ENCODE data around the gene PSEN1. TPM values are rescaled to one million over a fixed set of nuclear protein-coding genes. Genes with fewer than 3 reads are reported as not detected.

PSEN1 gene
- total RNA-seq (10 to 100 TPM; 27.1 to 32.0 (median 29.8) TPM), polyA plus RNA-seq (12.8 TPM)
- long read RNA-seq, donor 1, full-length matches to known transcripts, result 43 of 58 reads
- long read RNA-seq, donor 1, partial matches to known transcripts, result 3 of 58 reads
- long read RNA-seq, donor 1, other reads (novel, unspliced or antisense), result 12 of 58 reads
- long read RNA-seq, donor 2, full-length matches to known transcripts, result 21 of 22 reads
- long read RNA-seq, donor 2, partial matches to known transcripts, result 0 of 22 reads
- long read RNA-seq, donor 2, other reads (novel, unspliced or antisense), result 1 of 22 reads
- long read RNA-seq, donor 3, full-length matches to known transcripts, result 110 of 152 reads
- long read RNA-seq, donor 3, partial matches to known transcripts, result 12 of 152 reads
- long read RNA-seq, donor 3, other reads (novel, unspliced or antisense), result 30 of 152 reads
- long read RNA-seq, donor 4, full-length matches to known transcripts, result 20 of 23 reads
- long read RNA-seq, donor 4, partial matches to known transcripts, result 1 of 23 reads
- long read RNA-seq, donor 4, other reads (novel, unspliced or antisense), result 2 of 23 reads

GRCh38 chr14:73136387-73137225, at the start of gene PSEN1:
PSEN1 (plus strand) TSS chr14:73136507; CDS start chr14:73148020, 11,513 bp downstream.
- Histone ChIP-seq H3K27me3 (ENCODE audit: control insufficient read depth, insufficient read depth) (no peaks in the 10 kb centered on the region), H3K9me3 (ENCODE audit: control insufficient read depth, low read length) (no peaks in the 10 kb centered on the region), H3K4me1 (ENCODE audit: control insufficient read depth, insufficient read depth, low read length) (peaks cover 5% of the 10 kb centered on the region), H3K27ac (ENCODE audit: low read length) (peak within 1 kb of the TSS; percentile 10), H3K4me3 (ENCODE audit: low read length) (peak within 1 kb of the TSS; percentile 78)
- intact Hi-C loops (cut with DNase I), result no loop called here
- ATAC-seq, result peak; percentile 98
- WGBS, result under 1% methylated on average over 71 of the region's 71 CpGs
- DNase-seq, result peak; percentile 92 to 98 (median 98)

DNA sequence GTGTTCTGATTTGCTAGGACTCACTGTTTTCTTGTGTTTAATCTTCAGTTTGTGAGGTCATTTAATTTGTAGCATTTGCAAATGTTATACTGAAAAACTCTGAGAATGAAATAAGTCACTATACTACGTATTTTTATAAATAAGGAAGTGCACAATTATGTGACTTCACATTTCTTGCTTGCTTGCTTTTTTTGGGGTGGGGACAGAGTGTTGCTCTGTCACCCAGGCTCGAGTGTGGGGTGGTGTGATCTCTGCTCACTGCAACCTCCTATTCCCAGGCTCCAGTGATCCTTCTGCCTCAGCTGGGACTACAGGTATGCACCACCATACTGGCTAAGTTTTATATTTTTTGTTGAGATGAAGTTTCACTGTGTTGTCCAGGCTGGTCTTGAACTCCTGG, 45.3 kb upstream of the PSEN1 start:
- DNase-seq (no peak), ATAC-seq (no peak)
- 88% methylated on average over 2 of the region's 2 CpGs for WGBS
- no peaks in the 10 kb centered on the region for H3K9me3 ChIP-seq (ENCODE audit: control insufficient read depth, low read length)
- H3K4me1 ChIP-seq (ENCODE audit: control insufficient read depth, insufficient read depth, low read length), result no peaks in the 10 kb centered on the region
- intact Hi-C loops (cut with DNase I), result no loop called here
- H3K27ac ChIP-seq (ENCODE audit: low read length), result no peak overlapping the region
- no peaks in the 10 kb centered on the region for H3K27me3 ChIP-seq (ENCODE audit: control insufficient read depth, insufficient read depth)
- no peak overlapping the region for H3K4me3 ChIP-seq (ENCODE audit: low read length)

- intact Hi-C loops (cut with DNase I), result no loop called here
- 98% methylated on average over 11 of the region's 11 CpGs for WGBS
Measured at GRCh38 chr14:73097421-73097820, 38.9 kb upstream of the PSEN1 start.

DNA sequence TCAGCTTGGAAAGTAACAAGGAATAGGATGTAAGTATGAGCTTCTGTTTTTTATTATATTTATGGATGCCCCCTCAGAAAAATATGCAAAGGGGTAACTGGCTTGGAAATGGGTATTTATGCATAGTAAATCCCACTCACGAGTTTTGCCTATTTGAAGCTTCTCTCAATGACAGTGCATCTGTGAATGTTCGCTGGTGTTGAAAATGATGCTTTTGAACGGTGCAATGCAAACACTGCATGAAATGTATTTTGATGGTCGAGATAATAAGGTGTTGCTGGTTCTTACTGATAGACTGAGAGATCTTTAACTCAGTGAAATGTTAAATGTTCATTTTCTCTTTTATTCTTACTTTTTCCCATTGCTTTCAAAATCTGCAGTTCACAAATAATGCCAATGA, 36.0 kb upstream of the PSEN1 start:
- H3K27ac ChIP-seq (ENCODE audit: low read length), result no peak overlapping the region
- H3K27me3 ChIP-seq (ENCODE audit: control insufficient read depth, insufficient read depth), result no peaks in the 10 kb centered on the region
- intact Hi-C loops (cut with DNase I), result no loop called here
- no peaks in the 10 kb centered on the region for H3K4me1 ChIP-seq (ENCODE audit: control insufficient read depth, insufficient read depth, low read length)
- no peaks in the 10 kb centered on the region for H3K9me3 ChIP-seq (ENCODE audit: control insufficient read depth, low read length)
- ATAC-seq (no peak), DNase-seq (no peak)
- no peak overlapping the region for H3K4me3 ChIP-seq (ENCODE audit: low read length)
- 92% methylated on average over 4 of the region's 4 CpGs for WGBS

More at GRCh38 chr14:73097421-73097820, 38.9 kb upstream of the PSEN1 start:
- Histone ChIP-seq H3K27me3 (ENCODE audit: control insufficient read depth, insufficient read depth) (no peaks in the 10 kb centered on the region), H3K4me3 (ENCODE audit: low read length) (no peak overlapping the region), H3K4me1 (ENCODE audit: control insufficient read depth, insufficient read depth, low read length) (no peaks in the 10 kb centered on the region), H3K9me3 (ENCODE audit: control insufficient read depth, low read length) (no peaks in the 10 kb centered on the region), H3K27ac (ENCODE audit: low read length) (no peak overlapping the region)
- DNase-seq, result no peak
- no peak for ATAC-seq

GRCh38 chr14:73102806-73103497, 33.4 kb upstream of the PSEN1 start:
- intact Hi-C loops (cut with DNase I), result no loop called here
- no peak overlapping the region for H3K27ac ChIP-seq (ENCODE audit: low read length)
- no peaks in the 10 kb centered on the region for H3K4me1 ChIP-seq (ENCODE audit: control insufficient read depth, insufficient read depth, low read length)
- DNase-seq (no peak), ATAC-seq (no peak)
- no peaks in the 10 kb centered on the region for H3K9me3 ChIP-seq (ENCODE audit: control insufficient read depth, low read length)
- WGBS, result 96% methylated on average over 27 of the region's 27 CpGs
- no peak overlapping the region for H3K4me3 ChIP-seq (ENCODE audit: low read length)
- no peaks in the 10 kb centered on the region for H3K27me3 ChIP-seq (ENCODE audit: control insufficient read depth, insufficient read depth)

- no peaks in the 10 kb centered on the region for H3K27me3 ChIP-seq (ENCODE audit: control insufficient read depth, insufficient read depth)
- H3K27ac ChIP-seq (ENCODE audit: low read length), result no peak overlapping the region
- H3K9me3 ChIP-seq (ENCODE audit: control insufficient read depth, low read length), result no peaks in the 10 kb centered on the region
- WGBS, result 89% methylated on average over 3 of the region's 3 CpGs
- no peak for DNase-seq
- intact Hi-C loops (cut with DNase I), result no loop called here
- no peak overlapping the region for H3K4me3 ChIP-seq (ENCODE audit: low read length)
- H3K4me1 ChIP-seq (ENCODE audit: control insufficient read depth, insufficient read depth, low read length), result no peaks in the 10 kb centered on the region
- ATAC-seq, result no peak
Measured at GRCh38 chr14:73105050-73105449, 31.3 kb upstream of the PSEN1 start.

DNA sequence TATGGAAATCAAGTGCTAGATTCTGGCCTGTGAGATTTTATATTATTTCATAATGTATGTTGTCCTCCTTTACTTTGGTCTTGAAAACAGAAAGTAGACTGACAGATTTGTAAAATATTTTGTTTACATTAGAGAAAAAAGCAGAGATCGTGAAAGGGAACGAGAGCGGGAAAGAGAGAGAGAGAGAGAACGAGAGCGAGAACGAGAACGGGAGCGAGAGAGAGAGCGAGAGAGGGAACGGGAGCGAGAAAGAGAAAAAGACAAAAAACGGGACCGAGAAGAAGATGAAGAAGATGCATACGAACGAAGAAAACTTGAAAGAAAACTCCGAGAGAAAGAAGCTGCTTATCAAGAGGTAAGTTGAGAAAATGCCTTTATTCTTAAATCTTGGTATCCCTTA, 30.6 kb upstream of the PSEN1 start:
- no peak overlapping the region for H3K4me3 ChIP-seq (ENCODE audit: low read length)
- H3K27me3 ChIP-seq (ENCODE audit: control insufficient read depth, insufficient read depth), result no peaks in the 10 kb centered on the region
- 96% methylated on average over 16 of the region's 16 CpGs for WGBS
- intact Hi-C loops (cut with DNase I), result no loop called here
- H3K4me1 ChIP-seq (ENCODE audit: control insufficient read depth, insufficient read depth, low read length), result no peaks in the 10 kb centered on the region
- ATAC-seq (no peak), DNase-seq (no peak)
- no peaks in the 10 kb centered on the region for H3K9me3 ChIP-seq (ENCODE audit: control insufficient read depth, low read length)
- no peak overlapping the region for H3K27ac ChIP-seq (ENCODE audit: low read length)

GRCh38 chr14:73116079-73116665, 20.1 kb upstream of the PSEN1 start:
- DNase-seq (no peak), ATAC-seq (no peak)
- H3K27me3 ChIP-seq (ENCODE audit: control insufficient read depth, insufficient read depth), result no peaks in the 10 kb centered on the region
- no peaks in the 10 kb centered on the region for H3K4me1 ChIP-seq (ENCODE audit: control insufficient read depth, insufficient read depth, low read length)
- 76% methylated on average over 6 of the region's 6 CpGs for WGBS
- H3K4me3 ChIP-seq (ENCODE audit: low read length), result no peak overlapping the region
- peak overlapping the region; percentile 35 for H3K27ac ChIP-seq (ENCODE audit: low read length)
- intact Hi-C loops (cut with DNase I), result no loop called here
- H3K9me3 ChIP-seq (ENCODE audit: control insufficient read depth, low read length), result no peaks in the 10 kb centered on the region

- Histone ChIP-seq H3K27me3 (ENCODE audit: control insufficient read depth, insufficient read depth) (no peaks in the 10 kb centered on the region), H3K4me1 (ENCODE audit: control insufficient read depth, insufficient read depth, low read length) (no peaks in the 10 kb centered on the region), H3K9me3 (ENCODE audit: control insufficient read depth, low read length) (no peaks in the 10 kb centered on the region), H3K27ac (ENCODE audit: low read length) (no peak overlapping the region), H3K4me3 (ENCODE audit: low read length) (no peak overlapping the region)
- no peak for DNase-seq
- intact Hi-C loops (cut with DNase I), result no loop called here
- 76% methylated on average over 6 of the region's 6 CpGs for WGBS
- no peak for ATAC-seq
Measured at GRCh38 chr14:73124180-73124894, 12.0 kb upstream of the PSEN1 start.

GRCh38 chr14:73125169-73125588, 11.1 kb upstream of the PSEN1 start:
- WGBS, result 71% methylated on average over 5 of the region's 5 CpGs
- Histone ChIP-seq H3K27ac (ENCODE audit: low read length) (no peak overlapping the region), H3K9me3 (ENCODE audit: control insufficient read depth, low read length) (no peaks in the 10 kb centered on the region), H3K4me3 (ENCODE audit: low read length) (no peak overlapping the region), H3K27me3 (ENCODE audit: control insufficient read depth, insufficient read depth) (no peaks in the 10 kb centered on the region), H3K4me1 (ENCODE audit: control insufficient read depth, insufficient read depth, low read length) (no peaks in the 10 kb centered on the region)
- intact Hi-C loops (cut with DNase I), result no loop called here
- ATAC-seq (no peak), DNase-seq (no peak)

All from right cardiac atrium (tissue), 5 donors.